Kidney tubule cell (primary cell): ENCODE measurements around the gene CAPN9.
A peak's percentile ranks its signal among the peaks of the same experiment; 100 is the strongest.
"Not testable (repeated sequence)": the region's sequence is repeated elsewhere in the genome, so short reads cannot be mapped to it uniquely, and the experiment has no call there.

Experiments
- DNase-seq: peaks from one replicate; pipeline ENCODE4 v3.0.0-alpha.2; 2018; ENCODE audit warnings: low spot score

CAPN9 gene

DNA sequence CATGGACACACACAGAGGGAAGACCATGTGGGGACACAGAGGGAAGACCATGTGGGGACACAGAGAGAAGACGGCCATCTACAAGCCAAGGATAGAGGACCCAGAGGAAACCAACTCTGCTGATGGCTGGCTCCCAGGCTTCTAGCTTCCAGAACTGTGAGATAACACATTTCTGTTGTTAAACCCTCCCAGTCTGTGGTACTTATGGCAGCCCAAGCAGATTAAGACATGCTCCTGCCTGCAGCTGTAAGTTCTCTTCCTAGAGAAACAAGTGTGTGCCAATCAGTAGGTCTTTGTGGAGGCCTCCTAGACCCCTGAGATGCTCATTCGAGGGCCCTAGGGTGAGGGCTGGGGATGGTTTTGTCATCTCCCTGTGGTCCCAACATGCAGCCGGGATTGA, 35.9 kb upstream of the CAPN9 start:
- no peak for DNase-seq

- no peak for DNase-seq
These were observed 34.7 kb upstream of the CAPN9 start for GRCh38 chr1:230712470-230712942.

- no peak for DNase-seq
These were observed 34.0 kb upstream of the CAPN9 start for GRCh38 chr1:230713138-230713537.

DNA sequence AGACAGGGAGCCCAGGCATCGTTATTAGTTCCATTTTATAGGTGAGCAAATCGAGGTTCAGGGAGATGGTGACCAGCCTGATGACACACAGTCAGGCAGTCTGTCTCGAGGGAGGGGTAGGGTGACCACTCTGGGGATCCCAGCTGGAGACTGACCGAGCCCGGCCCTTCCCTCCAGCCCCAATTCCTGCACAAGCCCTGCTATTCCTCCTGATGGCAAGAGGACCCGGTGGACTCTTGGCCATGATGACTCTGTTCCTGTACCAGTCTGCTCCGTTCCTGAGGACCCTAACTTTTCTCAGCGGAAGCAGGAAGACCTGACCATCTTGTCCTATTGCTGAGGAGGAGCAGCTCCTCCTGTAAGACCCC, 33.7 kb upstream of the CAPN9 start:
- no peak for DNase-seq

GRCh38 chr1:230713915-230714764, 33.0 kb upstream of the CAPN9 start, which contains the start of gene AGT:
Gene AGT, minus strand, starts transcription at chr1:230714122. Its CDS starts 3,299 bp downstream, at chr1:230710823.
- DNase-seq, result peak; percentile 89

GRCh38 chr1:230715510-230715909, 31.7 kb upstream of the CAPN9 start:
- no peak for DNase-seq

DNA sequence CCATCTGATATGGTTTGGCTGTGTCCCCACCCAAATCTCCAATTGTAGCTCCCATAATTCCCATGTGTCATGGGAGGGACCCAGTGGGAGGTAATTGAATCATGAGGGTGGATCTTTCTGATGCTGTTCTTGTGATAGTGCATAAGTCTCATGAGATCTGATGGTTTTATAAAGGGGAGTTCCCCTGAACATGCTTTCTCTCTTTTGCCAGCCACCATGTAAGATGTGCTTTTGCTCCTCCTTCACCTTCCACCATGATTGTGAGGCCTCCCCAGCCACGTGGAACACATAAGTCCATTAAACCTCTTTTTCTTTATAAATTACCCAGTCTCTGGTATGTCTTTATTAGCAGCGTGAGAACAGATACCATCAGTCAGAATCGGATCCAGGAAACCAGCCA, 30.7 kb upstream of the CAPN9 start:
- DNase-seq, result not testable (repeated sequence)

DNA sequence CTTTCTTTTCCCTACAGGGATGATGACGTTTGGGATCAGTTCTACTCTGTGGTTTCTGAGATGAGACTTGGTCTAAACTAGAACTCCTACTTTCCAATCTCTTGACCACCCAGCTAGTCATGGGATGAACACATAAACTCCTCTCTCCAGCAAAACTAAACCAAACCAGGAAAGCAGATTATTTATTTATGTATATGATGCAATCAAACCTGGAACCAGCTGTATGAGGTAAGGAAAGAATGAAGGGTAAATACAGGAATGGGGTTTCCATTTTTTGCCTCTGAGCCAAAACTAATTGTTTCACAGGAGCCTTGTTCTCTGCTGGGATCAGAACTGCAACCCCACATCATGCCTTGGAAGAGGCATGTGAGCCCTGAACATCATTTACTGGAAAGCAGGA, 29.9 kb upstream of the CAPN9 start:
- DNase-seq, result no peak

GRCh38 chr1:230721849-230722522, 25.2 kb upstream of the CAPN9 start:
- not testable (repeated sequence) for DNase-seq

GRCh38 chr1:230725256-230726012, 21.8 kb upstream of the CAPN9 start:
- no peak for DNase-seq

GRCh38 chr1:230728710-230729392, 18.3 kb upstream of the CAPN9 start:
- no peak for DNase-seq

GRCh38 chr1:230730977-230731376, 16.2 kb upstream of the CAPN9 start:
- no peak for DNase-seq

- peak; percentile 60 for DNase-seq
These were observed 11.7 kb upstream of the CAPN9 start for GRCh38 chr1:230735447-230735846.

DNA sequence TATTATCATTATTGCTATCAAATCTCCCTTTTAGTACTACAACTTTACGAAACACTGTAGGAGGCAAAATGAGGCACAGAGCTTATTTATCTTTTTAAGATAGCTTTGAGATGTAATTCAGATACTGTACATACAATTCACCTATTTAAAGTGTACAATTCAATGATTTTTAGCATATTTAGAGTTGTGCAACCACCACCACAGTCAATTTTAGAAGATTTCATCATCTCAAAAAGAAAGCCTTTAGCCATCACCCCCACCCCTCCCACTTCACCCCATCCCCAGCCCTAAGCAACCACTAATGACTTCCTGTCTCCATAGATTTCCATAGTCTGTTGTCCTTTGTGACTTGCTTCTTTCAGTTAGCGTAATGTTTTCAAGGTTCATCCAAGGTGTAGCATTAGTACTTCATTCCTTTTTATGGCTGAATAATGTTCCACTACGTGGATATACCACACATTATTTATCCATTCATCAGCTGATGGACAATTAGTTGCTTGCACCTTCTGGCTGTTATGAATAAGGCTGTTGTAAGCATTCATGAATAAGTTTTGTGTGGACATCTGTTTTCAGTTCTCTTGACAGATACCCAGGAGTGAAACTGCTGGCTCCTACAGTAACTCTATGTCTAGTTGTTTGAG, 9.4 kb upstream of the CAPN9 start:
- no peak for DNase-seq

- no peak for DNase-seq
These were observed 7.5 kb upstream of the CAPN9 start for GRCh38 chr1:230739564-230740290.

- no peak for DNase-seq
These were observed 3.3 kb upstream of the CAPN9 start for GRCh38 chr1:230743899-230744298.

DNA sequence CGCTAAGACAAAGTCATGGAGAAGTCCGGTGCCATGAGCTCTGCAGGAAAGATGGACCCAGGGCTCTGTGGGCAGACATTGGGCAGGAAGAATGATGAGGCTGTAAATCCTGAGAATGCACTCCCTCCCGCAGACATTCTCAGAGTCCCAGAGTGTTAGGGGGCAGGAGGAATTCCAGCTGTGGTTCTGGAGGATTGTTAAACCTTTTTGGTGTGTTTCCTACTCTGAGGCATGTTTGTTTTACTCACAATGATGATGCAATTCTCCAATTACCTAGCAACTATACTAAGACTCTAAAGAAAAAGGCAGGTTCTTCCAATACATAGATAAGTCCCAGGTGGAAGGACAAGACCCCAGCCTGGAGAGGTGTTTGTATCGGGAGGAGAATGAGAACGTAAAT, 2.8 kb upstream of the CAPN9 start:
- DNase-seq, result peak; percentile 14

GRCh38 chr1:230745071-230745470, 2.1 kb upstream of the CAPN9 start:
- DNase-seq, result no peak

- no peak for DNase-seq
These were observed 571 bp upstream of the CAPN9 start for GRCh38 chr1:230746617-230747016.

DNA sequence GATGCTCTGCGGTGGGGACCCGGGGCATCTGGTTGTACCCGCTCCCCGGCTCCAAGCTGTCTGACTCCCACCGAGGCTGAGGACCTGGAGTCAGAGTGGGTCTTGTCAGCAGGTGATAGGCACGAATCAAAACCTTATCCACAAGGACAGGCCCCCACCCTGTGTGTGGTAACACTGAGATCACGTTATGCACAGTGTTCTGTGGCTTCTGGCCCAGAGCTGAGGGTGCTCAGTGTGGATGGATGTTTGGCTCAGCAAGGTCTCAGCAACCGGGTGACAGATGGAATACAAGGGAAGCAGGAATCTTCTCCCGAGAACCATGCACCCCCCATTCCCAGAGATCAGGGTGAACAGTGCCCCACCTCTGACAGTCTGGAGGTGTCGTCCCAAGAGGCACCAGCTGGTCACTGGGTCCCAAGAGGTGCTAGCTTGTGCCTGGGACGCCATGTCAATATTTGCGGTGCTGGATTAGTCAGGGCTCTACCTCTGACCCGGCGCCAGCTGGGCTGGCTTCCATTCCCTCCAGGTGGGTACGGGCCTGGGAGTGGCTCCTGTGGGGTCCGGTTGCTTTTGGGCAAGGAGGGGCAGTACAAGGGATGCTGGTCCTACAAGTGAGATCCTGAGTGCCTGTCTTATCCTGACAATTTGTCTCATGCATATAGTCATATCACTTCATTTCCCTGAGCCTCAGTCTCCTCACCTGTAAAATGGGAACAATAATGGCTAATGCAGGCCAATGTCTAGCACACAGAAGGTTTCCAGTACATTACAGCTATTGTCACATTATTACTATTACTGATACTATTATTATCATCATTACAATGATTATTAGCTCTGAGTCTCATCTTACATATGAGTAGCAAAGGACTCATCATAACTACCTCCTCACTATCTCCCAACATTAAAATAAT, 957 bp downstream of the CAPN9 start:
- no peak for DNase-seq
